GM13977 (cell line): ENCODE data around the gene TLE6.
"Not testable (repeated sequence)": the region's sequence is repeated elsewhere in the genome, so short reads cannot be mapped to it uniquely, and the experiment has no call there.

Experiments
- DNase-seq: peaks from one replicate; pipeline ENCODE4 v3.0.0; 2012; ENCODE audit warnings: low spot score
- in situ Hi-C: fragments of 300-500 bp; cut with MboI; formaldehyde crosslinking; loops from one replicate; pipeline ENCODE4 v1.12.0; 2022; ENCODE audit warnings: low sequenced_read_pairs, low pct_unique_long_range_greater_than_20kb, mixed read lengths, inconsistent platforms; ENCODE audit not compliant: unreplicated experiment
- TF ChIP-seq, protein P1 (sequence below): IDR thresholded peaks from 2 replicates; pipeline ENCODE4 v1.5.1; 2012; ENCODE audit warnings: mild to moderate bottlenecking, control low read depth; ENCODE audit not compliant: insufficient read depth; ENCODE audit errors: extremely low read depth, missing control alignments

The TLE6 gene

DNA sequence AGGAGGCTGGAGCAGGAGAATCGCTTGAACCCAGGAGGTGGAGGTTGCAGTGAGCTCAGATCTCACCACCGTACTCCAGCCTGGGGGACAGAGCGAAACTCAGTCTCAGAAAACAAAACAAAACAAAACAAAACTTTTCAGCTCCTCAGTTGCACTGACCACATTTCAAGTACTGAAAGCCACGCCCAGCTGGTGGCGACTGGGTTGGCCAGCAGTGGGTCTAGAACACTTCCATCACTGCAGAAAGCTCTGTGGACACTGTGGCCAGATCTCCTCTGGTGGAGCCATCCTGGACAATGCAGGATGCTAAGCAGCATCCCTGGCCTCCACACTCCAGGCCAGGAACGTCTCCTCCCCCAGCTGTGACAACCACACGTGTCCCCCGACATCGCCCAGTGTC lies 30.6 kb downstream of the TLE6 start:
- in situ Hi-C loops, result no loop called here
- TF ChIP-seq, protein P1, sequence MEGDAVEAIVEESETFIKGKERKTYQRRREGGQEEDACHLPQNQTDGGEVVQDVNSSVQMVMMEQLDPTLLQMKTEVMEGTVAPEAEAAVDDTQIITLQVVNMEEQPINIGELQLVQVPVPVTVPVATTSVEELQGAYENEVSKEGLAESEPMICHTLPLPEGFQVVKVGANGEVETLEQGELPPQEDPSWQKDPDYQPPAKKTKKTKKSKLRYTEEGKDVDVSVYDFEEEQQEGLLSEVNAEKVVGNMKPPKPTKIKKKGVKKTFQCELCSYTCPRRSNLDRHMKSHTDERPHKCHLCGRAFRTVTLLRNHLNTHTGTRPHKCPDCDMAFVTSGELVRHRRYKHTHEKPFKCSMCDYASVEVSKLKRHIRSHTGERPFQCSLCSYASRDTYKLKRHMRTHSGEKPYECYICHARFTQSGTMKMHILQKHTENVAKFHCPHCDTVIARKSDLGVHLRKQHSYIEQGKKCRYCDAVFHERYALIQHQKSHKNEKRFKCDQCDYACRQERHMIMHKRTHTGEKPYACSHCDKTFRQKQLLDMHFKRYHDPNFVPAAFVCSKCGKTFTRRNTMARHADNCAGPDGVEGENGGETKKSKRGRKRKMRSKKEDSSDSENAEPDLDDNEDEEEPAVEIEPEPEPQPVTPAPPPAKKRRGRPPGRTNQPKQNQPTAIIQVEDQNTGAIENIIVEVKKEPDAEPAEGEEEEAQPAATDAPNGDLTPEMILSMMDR, result no peak
- no peak for DNase-seq

DNA sequence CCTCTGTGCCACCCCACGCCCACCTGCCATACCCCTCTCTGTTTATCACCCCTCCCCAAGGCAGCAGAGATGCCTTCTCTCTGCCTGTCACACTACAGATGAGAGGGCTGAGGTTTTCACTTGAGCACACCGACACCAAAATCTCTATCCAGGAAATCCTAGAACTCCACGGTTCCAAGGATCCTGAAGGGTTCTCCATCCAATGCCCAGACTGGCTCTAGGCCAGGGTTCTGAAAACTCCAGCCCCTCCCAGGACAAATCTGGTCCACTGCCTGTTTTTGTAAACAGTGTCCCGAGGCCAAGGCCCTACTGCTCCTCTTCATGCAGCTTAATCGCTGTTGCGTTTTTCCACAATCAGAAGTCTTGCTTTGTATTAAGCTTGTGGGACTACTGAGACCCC lies 31.6 kb downstream of the TLE6 start:
- in situ Hi-C loops, result no loop called here
- no peak for DNase-seq
- TF ChIP-seq, protein P1, result no peak

DNA sequence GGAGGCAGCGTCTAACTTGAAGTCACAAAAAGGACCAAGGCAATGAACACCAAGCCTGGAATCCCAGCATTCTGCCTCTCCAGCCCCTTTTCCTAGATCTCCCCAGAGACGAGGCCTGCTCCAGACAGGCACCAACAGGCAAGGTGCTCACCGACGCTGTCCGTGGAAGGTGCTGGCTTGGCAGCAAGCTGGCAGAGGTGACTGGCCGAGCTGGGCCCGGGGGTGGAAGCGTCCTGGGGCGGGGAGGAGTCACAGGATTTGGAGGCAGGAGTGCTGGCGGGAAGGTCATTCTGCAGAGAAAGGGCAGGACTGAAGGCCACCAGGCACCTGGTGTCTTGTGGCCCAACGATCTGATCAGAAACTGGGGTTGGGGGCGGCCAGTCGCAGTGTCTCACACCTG lies 33.5 kb downstream of the TLE6 start:
- DNase-seq, result no peak
- TF ChIP-seq, protein P1, result no peak
- in situ Hi-C loops, result no loop called here

DNA sequence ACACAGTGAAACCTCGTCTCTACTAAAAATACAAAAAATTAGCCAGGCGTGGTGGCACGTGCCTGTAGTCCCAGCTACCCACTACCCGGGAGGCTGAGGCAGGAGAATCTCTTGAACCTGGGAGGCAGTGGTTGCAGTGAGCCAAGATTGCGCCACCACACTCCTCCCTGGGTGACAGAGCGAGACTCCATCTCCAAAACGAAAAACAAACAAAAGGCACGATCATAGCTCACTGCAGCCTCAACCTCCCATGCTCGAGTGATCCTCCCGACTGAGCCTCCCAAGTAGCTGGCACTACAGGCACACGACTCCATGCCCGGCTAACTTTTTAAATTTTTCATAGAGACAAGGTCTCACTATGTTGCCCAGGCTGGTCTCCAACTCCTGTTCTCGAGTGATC lies 34.7 kb downstream of the TLE6 start:
- in situ Hi-C loops, DNase-seq: not testable (repeated sequence)

DNA sequence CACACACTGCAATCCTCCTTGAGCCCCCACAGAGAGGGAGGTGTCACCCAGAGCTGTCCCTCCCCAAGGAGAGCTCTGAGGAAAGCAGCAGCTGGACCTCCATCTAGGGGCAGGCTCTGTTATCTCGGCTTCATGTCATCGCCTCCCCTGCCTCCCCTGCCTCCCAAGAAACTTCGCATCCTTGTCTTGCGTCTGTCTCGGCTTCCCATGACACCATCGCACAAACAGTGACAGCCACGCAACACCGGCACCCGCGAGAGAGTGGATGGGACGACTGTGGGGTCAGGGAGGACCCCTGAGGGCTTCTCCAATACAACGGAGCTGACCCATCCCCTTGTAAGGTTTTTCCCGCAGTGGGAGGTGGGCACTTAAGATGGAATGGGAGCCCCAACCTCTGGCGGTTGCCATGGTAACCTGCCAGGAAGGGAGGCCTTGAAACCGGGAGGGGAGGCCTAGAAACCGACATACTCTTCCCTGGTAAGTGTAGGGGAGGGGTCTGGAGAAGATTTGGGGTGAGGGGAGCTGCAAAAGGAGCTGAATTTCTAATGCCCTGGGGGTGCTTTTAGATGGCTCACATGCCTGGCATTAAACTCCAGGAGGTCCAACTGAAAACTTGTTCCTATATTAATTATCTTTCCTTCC lies 35.4 kb downstream of the TLE6 start:
- in situ Hi-C loops, result no loop called here
- DNase-seq, result no peak
- TF ChIP-seq, protein P1, result no peak

DNA sequence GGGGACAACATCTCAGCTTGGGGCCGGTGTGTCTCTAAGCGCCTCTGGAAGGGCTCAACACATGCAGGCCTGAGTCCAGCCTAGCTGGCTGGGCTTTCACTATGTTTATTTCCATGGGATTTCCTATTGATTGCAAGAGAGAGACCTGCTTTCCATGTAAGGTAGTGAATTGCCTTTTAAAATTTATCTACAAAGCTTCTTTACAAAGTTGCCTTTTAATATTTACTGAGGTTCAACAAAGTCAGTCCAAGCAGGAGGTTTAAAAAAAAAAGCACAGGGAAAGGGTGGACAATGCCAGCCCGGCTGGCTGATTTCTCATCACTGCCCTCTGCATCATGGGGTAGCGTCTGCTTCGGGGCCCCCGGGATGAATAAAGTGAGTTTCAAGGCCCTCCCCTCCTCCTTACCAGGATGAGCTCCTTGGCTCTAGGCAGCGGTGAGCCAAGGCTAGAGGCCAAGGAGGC lies 35.9 kb downstream of the TLE6 start:
- no peak for DNase-seq
- TF ChIP-seq, protein P1, result no peak
- in situ Hi-C loops, result no loop called here

DNA sequence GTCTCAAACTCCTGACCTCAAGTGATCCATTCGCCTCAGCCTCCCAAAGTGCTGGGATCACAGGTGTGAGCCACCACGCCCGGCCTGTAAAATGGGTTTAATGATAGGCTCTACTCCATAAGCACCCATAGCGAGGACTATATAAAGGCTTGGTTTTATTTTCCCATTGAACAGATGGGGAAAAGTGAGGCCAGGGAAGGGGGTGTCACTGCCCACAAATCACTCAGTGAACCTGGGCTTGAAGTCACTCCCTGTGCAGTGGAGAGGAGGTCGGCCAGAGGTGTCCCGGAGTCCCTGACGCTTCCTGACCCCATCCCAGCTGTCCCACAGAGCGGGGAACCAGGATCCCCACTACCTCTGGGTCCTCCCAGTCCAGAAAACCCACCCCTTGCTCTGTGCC lies 36.8 kb downstream of the TLE6 start:
- DNase-seq, result no peak
- in situ Hi-C loops, result no loop called here
- TF ChIP-seq, protein P1, result no peak
